Stomach (tissue), 9 donors: ENCODE results near the gene MED12L. TPM values are rescaled to one million over a fixed set of nuclear protein-coding genes. Genes with fewer than 3 reads are reported as not detected.

ENCODE experiments used
- DNase-seq, 2 donors: peaks; one replicate each; pipeline versions ENCODE4 v3.0.0 to v3.0.0-alpha.2; 2013 to 2019
- H3K27ac ChIP-seq, 5 donors: fragments of 200-600 bp in 4 of 5; sonication (generic) in 4 of 5; one replicate each; pipeline ENCODE4 v1.5.1; 2013 to 2019; ENCODE audit warnings: mild to moderate bottlenecking in 1 of 5, moderate library complexity in 1 of 5
- H3K27me3 ChIP-seq, 3 donors: fragments of 200-600 bp; sonication (generic); one replicate each; pipeline ENCODE4 v1.5.1; 2017 to 2019; ENCODE audit warnings: mixed run types in 1 of 3
- H3K36me3 ChIP-seq, 4 donors: fragments of 200-600 bp; sonication (generic); 1 replicate in 3 of 4; 2 replicates in 1 of 4; pipeline ENCODE4 v1.5.1; 2016 to 2019
- H3K4me1 ChIP-seq, 4 donors: fragments of 200-600 bp; sonication (generic); one replicate each; pipeline ENCODE4 v1.5.1; 2016 to 2019
- H3K4me3 ChIP-seq, 4 donors: fragments of 200-600 bp; sonication (generic) in 3 of 4; one replicate each; pipeline ENCODE4 v1.5.1; 2016 to 2019; ENCODE audit warnings: mild to moderate bottlenecking in 1 of 4
- H3K9me3 ChIP-seq, 4 donors: fragments of 200-600 bp; sonication (generic); one replicate each; pipeline ENCODE4 v1.5.1; 2016 to 2019
- EP300 ChIP-seq: sonication (generic); formaldehyde crosslinking; IDR thresholded peaks from one replicate; pipeline ENCODE4 v1.6.1; 2017; ENCODE audit warnings: antibody characterized with exemption
- POLR2A ChIP-seq, 4 donors: fragments of 450-650 bp; IDR thresholded peaks; one replicate each; pipeline ENCODE4 v1.6.1; 2016; ENCODE audit warnings: antibody characterized with exemption in 4 of 4, control low read depth in 2 of 4, mild to moderate bottlenecking in 1 of 4, moderate library complexity in 1 of 4
- POLR2AphosphoS5 ChIP-seq, 3 donors: sonication (generic); formaldehyde crosslinking; IDR thresholded peaks; one replicate each; pipeline ENCODE4 v1.6.1; 2016; ENCODE audit warnings: antibody characterized with exemption in 3 of 3
- WGBS, 5 donors: extraction: QIAGEN DNeasy Blood & Tissue Kit in 3 of 5; methylation state at CpG; one replicate each; pipeline versions ENCODE4 v1.1.5 to v1.1.7; 2013 to 2018; 5-methylcytosine and 5-hydroxymethylcytosine counted together
- intact Hi-C: fragments of 100-400 bp; cut with DNase I; formaldehyde crosslinking; loops from one replicate; pipeline ENCODE4 v1.15.1; 2023; ENCODE audit warnings: low total_unique reads
- polyA plus RNA-seq, 3 donors: library from polyadenylated mRNA; stranded (reverse); fragments of 200-250 nt; gene quantifications; one replicate each; pipeline ENCODE4 v1.2.3, GENCODE V29; 2013
- total RNA-seq, 5 donors: library from RNA; depleted of rRNA; stranded (reverse); fragments of >200 nt; gene quantifications; one replicate each; pipeline versions ENCODE4 v1.1.0 to v1.2.3, GENCODE V29; 2014 to 2016
- TF ChIP-seq, protein P1 (sequence below), 7 experiments: fragments of 450-650 bp in 4 of 7; fragments of 200-600 bp in 3 of 7; sonication (generic) in 3 of 7; IDR thresholded peaks; one replicate each; pipeline ENCODE4 v1.5.1; 2016 to 2019; ENCODE audit warnings: antibody characterized with exemption in 7 of 7, control low read depth in 2 of 7, mild to moderate bottlenecking in 1 of 7
- donor health status: healthy with polysubstance abuse.
- donor health status: Bipolar disorder and iron deficiency.
- donor health status: healthy.

The MED12L gene
- total and polyA plus RNA-seq, 8 donors = 0.06 to 2.9 (median 0.36) TPM; not detected in 2

DNA sequence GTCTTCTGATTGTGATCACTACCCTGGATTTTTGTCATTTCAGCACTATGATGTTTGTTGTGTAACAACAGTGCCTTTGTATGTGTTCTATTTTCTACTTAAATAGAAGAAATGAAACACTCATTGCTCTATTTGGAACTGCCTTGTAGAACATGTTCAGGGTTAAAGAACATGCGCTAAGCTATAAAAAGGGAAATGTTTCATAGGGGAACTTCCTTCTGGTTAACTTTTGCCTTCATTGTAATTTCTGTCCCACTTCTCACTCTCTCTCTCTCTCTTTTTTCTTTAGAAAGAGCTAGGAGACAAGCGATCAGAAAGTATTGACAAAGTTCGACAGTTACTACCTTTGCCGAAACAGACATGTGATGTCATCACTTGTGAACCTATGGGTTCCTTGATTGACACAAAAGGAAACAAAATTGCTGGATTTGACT is 299.3 kb downstream of the MED12L start, which contains the start of gene P2RY12:
Gene P2RY12 (minus strand): TSS at position 13 of the 434 bp plus-strand sequence. CDS start 45,908 bp downstream, outside the sequence.
- WGBS, 5 donors = 77 to 95% (median 87%) methylated on average over 4 of the region's 4 CpGs
- peak in 1 of 2 donors; percentile 9 for DNase-seq
- no peaks in the 10 kb centered on the region for H3K36me3 ChIP-seq
- peak within 1 kb of the TSS in 2 of 4 donors; percentile 0 to 13 for H3K4me3 ChIP-seq
- intact Hi-C loops = no loop called here
- no peaks in the 10 kb centered on the region for H3K9me3 ChIP-seq
- peaks cover 0 to 11% (median 0%) of the 10 kb centered on the region in 4 donors for H3K4me1 ChIP-seq
- H3K27ac ChIP-seq = peak within 1 kb of the TSS in 1 of 5 donors; percentile 47
- TF ChIP-seq, protein P1, sequence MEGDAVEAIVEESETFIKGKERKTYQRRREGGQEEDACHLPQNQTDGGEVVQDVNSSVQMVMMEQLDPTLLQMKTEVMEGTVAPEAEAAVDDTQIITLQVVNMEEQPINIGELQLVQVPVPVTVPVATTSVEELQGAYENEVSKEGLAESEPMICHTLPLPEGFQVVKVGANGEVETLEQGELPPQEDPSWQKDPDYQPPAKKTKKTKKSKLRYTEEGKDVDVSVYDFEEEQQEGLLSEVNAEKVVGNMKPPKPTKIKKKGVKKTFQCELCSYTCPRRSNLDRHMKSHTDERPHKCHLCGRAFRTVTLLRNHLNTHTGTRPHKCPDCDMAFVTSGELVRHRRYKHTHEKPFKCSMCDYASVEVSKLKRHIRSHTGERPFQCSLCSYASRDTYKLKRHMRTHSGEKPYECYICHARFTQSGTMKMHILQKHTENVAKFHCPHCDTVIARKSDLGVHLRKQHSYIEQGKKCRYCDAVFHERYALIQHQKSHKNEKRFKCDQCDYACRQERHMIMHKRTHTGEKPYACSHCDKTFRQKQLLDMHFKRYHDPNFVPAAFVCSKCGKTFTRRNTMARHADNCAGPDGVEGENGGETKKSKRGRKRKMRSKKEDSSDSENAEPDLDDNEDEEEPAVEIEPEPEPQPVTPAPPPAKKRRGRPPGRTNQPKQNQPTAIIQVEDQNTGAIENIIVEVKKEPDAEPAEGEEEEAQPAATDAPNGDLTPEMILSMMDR (IDR thresholded peaks at IDR 0.05) = no peak
- no peak for TF ChIP-seq POLR2A (IDR thresholded peaks at IDR 0.05)
- TF ChIP-seq POLR2AphosphoS5 (IDR thresholded peaks at IDR 0.05) = no peak
- TF ChIP-seq EP300 = no peak
- no peaks in the 10 kb centered on the region for H3K27me3 ChIP-seq

DNA sequence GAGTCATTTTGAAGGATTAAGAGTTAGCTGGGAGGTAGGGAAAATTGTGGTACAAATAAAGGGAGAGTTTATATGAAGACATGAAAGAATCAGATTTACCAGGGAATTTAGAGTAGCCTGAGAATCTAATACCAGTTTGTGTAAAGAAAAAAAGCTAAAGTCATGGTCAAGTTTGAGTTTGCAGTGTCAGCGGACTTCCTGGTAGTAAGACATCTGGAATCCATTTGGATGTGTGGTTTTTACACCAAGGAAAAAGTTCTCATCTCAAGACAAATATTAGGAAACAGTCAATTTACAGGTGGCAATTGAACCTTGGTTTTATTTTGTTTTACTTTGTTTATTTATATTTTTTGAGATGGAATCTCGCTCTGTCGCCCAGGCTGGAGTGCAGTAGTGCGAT is 300.6 kb downstream of the MED12L start:
- intact Hi-C loops = no loop called here
- no peaks in the 10 kb centered on the region for H3K9me3 ChIP-seq
- H3K4me1 ChIP-seq = peaks cover 0 to 11% (median 0%) of the 10 kb centered on the region in 4 donors
- no peaks in the 10 kb centered on the region for H3K36me3 ChIP-seq
- H3K27ac ChIP-seq = no peak overlapping the region
- no peak overlapping the region for H3K4me3 ChIP-seq
- DNase-seq = no peak
- 73 to 95% (median 92%) methylated on average over 4 of the region's 4 CpGs for WGBS, 5 donors
- no peaks in the 10 kb centered on the region for H3K27me3 ChIP-seq
- no peak for TF ChIP-seq EP300
- no peak for TF ChIP-seq POLR2A (IDR thresholded peaks at IDR 0.05)
- TF ChIP-seq POLR2AphosphoS5 (IDR thresholded peaks at IDR 0.05) = no peak
- TF ChIP-seq, protein P1 (IDR thresholded peaks at IDR 0.05) = no peak

DNA sequence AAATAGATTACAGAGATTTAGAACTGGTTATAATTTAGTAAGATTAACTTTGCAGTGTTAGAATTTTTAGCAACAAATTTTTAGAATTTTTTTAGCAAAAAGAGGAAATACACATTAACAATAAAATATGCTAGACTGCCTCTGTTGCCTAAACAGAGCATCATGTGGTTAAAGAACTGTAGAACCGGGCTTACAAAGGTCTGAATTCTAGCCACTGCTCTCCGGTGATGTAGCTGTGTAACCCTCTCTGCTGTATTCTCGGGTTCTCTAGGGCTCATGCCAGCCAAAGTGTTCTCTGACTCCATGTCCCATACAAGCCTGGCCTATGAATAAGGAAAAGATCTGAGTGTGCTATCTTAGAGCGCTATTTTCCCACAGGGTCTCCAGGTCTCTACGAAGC is 302.0 kb downstream of the MED12L start:
- Histone ChIP-seq H3K36me3 (no peaks in the 10 kb centered on the region), H3K27me3 (no peaks in the 10 kb centered on the region), H3K4me3 (no peak overlapping the region), H3K9me3 (no peaks in the 10 kb centered on the region), H3K27ac (peak overlapping the region in 1 of 5 donors; percentile 39), H3K4me1 (peaks cover 0 to 9% (median 0%) of the 10 kb centered on the region in 4 donors)
- 79 to 94% (median 87%) methylated on average over 5 of the region's 5 CpGs for WGBS, 5 donors
- intact Hi-C loops = no loop called here
- no peak for DNase-seq
- TF ChIP-seq POLR2A (IDR thresholded peaks at IDR 0.05) (no peak), POLR2AphosphoS5 (IDR thresholded peaks at IDR 0.05) (no peak), EP300 (no peak)
- TF ChIP-seq, protein P1 (IDR thresholded peaks at IDR 0.05) = no peak

DNA sequence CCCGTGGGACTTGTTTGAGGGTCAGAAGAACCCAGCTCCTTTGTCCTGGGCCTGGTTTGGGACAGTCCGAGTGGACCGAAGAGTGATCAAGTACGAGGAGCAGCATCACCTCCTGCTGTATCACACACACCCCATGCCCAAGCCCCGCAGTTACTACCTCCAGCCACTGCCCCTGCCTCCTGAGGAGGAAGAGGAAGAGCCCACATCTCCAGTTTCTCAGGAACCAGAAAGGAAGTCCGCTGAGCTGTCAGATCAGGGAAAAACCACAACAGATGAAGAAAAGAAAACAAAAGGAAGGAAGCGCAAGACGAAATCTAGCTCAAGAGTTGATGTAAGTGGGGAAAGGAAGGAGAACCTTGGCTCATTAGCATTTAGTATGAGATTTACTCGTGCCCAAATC is 302.4 kb downstream of the MED12L start:
- intact Hi-C loops = no loop called here
- H3K4me3 ChIP-seq = no peak overlapping the region
- H3K27me3 ChIP-seq = no peaks in the 10 kb centered on the region
- peaks cover 0 to 5% (median 0%) of the 10 kb centered on the region in 4 donors for H3K4me1 ChIP-seq
- no peaks in the 10 kb centered on the region for H3K36me3 ChIP-seq
- H3K9me3 ChIP-seq = no peaks in the 10 kb centered on the region
- TF ChIP-seq POLR2A (IDR thresholded peaks at IDR 0.05) (no peak), EP300 (no peak), POLR2AphosphoS5 (IDR thresholded peaks at IDR 0.05) (no peak)
- TF ChIP-seq, protein P1 (IDR thresholded peaks at IDR 0.05) = no peak
- 77 to 92% (median 87%) methylated on average over 9 of the region's 9 CpGs for WGBS, 5 donors
- H3K27ac ChIP-seq = peak overlapping the region in 1 of 5 donors; percentile 39
- no peak for DNase-seq
